ENCODE data around the gene LYPD5.
"Not testable (repeated sequence)": the region's sequence is repeated elsewhere in the genome, so short reads cannot be mapped to it uniquely, and the experiment has no call there.

LYPD5 gene

GRCh38 chr19:43806401-43806800 is 4.2 kb upstream of the LYPD5 start:
- DNase-seq (ENCODE audit: low read depth in 2 of 2): not testable (repeated sequence)

GRCh38 chr19:43804432-43804831 is 2.2 kb upstream of the LYPD5 start:
- no peak for DNase-seq (ENCODE audit: low read depth in 2 of 2)

- DNase-seq (ENCODE audit: low read depth in 2 of 2): no peak
Measured at GRCh38 chr19:43799502-43800142, 2.6 kb downstream of the LYPD5 start.

GRCh38 chr19:43798546-43799409 is 3.5 kb downstream of the LYPD5 start:
- DNase-seq (ENCODE audit: low read depth in 2 of 2): peak; percentile 70 to 76

- DNase-seq (ENCODE audit: low read depth in 2 of 2): no peak
Measured at GRCh38 chr19:43798026-43798545, 4.2 kb downstream of the LYPD5 start.

GRCh38 chr19:43797556-43797955 is 4.7 kb downstream of the LYPD5 start:
- no peak for DNase-seq (ENCODE audit: low read depth in 2 of 2)

GRCh38 chr19:43797118-43797517 is 5.1 kb downstream of the LYPD5 start:
- DNase-seq (ENCODE audit: low read depth in 2 of 2): no peak

- no peak for DNase-seq (ENCODE audit: low read depth in 2 of 2)
Measured at GRCh38 chr19:43790587-43790986, 11.7 kb downstream of the LYPD5 start.

GRCh38 chr19:43789029-43789428 is 13.2 kb downstream of the LYPD5 start:
- no peak for DNase-seq (ENCODE audit: low read depth in 2 of 2)

GRCh38 chr19:43786665-43787064 is 15.6 kb downstream of the LYPD5 start:
- no peak for DNase-seq (ENCODE audit: low read depth in 2 of 2)

GRCh38 chr19:43784981-43785808 is 17.1 kb downstream of the LYPD5 start:
- DNase-seq (ENCODE audit: low read depth in 2 of 2): peak in 1 of 2 donors; percentile 31

- peak; percentile 41 for DNase-seq (ENCODE audit: low read depth in 2 of 2)
Measured at GRCh38 chr19:43784241-43784980, 17.8 kb downstream of the LYPD5 start.

- DNase-seq (ENCODE audit: low read depth in 2 of 2): no peak
Measured at GRCh38 chr19:43783636-43784035, 18.6 kb downstream of the LYPD5 start.

- no peak for DNase-seq (ENCODE audit: low read depth in 2 of 2)
Measured at GRCh38 chr19:43782689-43783231, 19.5 kb downstream of the LYPD5 start.

GRCh38 chr19:43782311-43782660 is 20.0 kb downstream of the LYPD5 start:
- no peak for DNase-seq (ENCODE audit: low read depth in 2 of 2)

- no peak for DNase-seq (ENCODE audit: low read depth in 2 of 2)
Measured at GRCh38 chr19:43781630-43782310, 20.5 kb downstream of the LYPD5 start.

GRCh38 chr19:43780706-43781525 is 21.3 kb downstream of the LYPD5 start, which contains the start of gene KCNN4:
KCNN4 (minus strand) TSS chr19:43780973; CDS start chr19:43780861, 112 bp downstream.
- peak; percentile 48 to 69 for DNase-seq (ENCODE audit: low read depth in 2 of 2)

- DNase-seq (ENCODE audit: low read depth in 2 of 2): no peak
Measured at GRCh38 chr19:43779820-43780219, 22.4 kb downstream of the LYPD5 start.

GRCh38 chr19:43779147-43779819 is 23.0 kb downstream of the LYPD5 start:
- no peak for DNase-seq (ENCODE audit: low read depth in 2 of 2)
